ENCODE measurements around the gene OR10K2.
"Not testable (repeated sequence)": the region's sequence is repeated elsewhere in the genome, so short reads cannot be mapped to it uniquely, and the experiment has no call there.

OR10K2 gene

GRCh38 chr1:158445376-158445775, 19.3 kb upstream of the OR10K2 start:
- Mint-ChIP-seq H3K27ac (no peak overlapping the region), H3K27me3 (ENCODE audit: low read depth, poor library complexity) (no peaks in the 10 kb centered on the region)
- no peak for DNase-seq

GRCh38 chr1:158434741-158435140, 8.7 kb upstream of the OR10K2 start:
- DNase-seq, result no peak
- H3K4me1 Mint-ChIP-seq, result no peaks in the 10 kb centered on the region
- H3K27me3 Mint-ChIP-seq (ENCODE audit: low read depth, poor library complexity), result no peaks in the 10 kb centered on the region
- H3K36me3 Mint-ChIP-seq (ENCODE audit: low read depth), result no peaks in the 10 kb centered on the region
- no peak overlapping the region for H3K4me3 Mint-ChIP-seq
- TF ChIP-seq CTCF (IDR thresholded peaks at IDR 0.05), result no peak
- H3K9me3 Mint-ChIP-seq, result peaks cover 6% of the 10 kb centered on the region
- no peak overlapping the region for H3K27ac Mint-ChIP-seq

More at GRCh38 chr1:158445376-158445775, 19.3 kb upstream of the OR10K2 start:
- Mint-ChIP-seq H3K36me3 (ENCODE audit: low read depth) (no peaks in the 10 kb centered on the region), H3K9me3 (no peaks in the 10 kb centered on the region), H3K4me1 (no peaks in the 10 kb centered on the region), H3K4me3 (no peak overlapping the region)
- TF ChIP-seq CTCF (IDR thresholded peaks at IDR 0.05), result no peak

- H3K9me3 Mint-ChIP-seq, result peaks cover 20% of the 10 kb centered on the region
- H3K4me3 Mint-ChIP-seq; H3K27me3 Mint-ChIP-seq (ENCODE audit: low read depth, poor library complexity); DNase-seq; H3K27ac Mint-ChIP-seq; H3K36me3 Mint-ChIP-seq (ENCODE audit: low read depth); H3K4me1 Mint-ChIP-seq: not testable (repeated sequence)
Observed at GRCh38 chr1:158430163-158430562, 4.1 kb upstream of the OR10K2 start.

GRCh38 chr1:158425027-158425426, 1.0 kb downstream of the OR10K2 start:
- peaks cover 14% of the 10 kb centered on the region for H3K9me3 Mint-ChIP-seq
- no peak for DNase-seq
- no peaks in the 10 kb centered on the region for H3K4me1 Mint-ChIP-seq
- H3K27me3 Mint-ChIP-seq (ENCODE audit: low read depth, poor library complexity), result no peaks in the 10 kb centered on the region
- H3K36me3 Mint-ChIP-seq (ENCODE audit: low read depth), result no peaks in the 10 kb centered on the region
- H3K4me3 Mint-ChIP-seq, result no peak overlapping the region
- no peak overlapping the region for H3K27ac Mint-ChIP-seq
- no peak for TF ChIP-seq CTCF (IDR thresholded peaks at IDR 0.05)

GRCh38 chr1:158422212-158422611, 3.8 kb downstream of the OR10K2 start:
- Mint-ChIP-seq H3K36me3 (ENCODE audit: low read depth) (no peaks in the 10 kb centered on the region), H3K27me3 (ENCODE audit: low read depth, poor library complexity) (no peaks in the 10 kb centered on the region), H3K4me3 (no peak overlapping the region), H3K4me1 (no peaks in the 10 kb centered on the region), H3K27ac (no peak overlapping the region), H3K9me3 (no peaks in the 10 kb centered on the region)
- no peak for DNase-seq
- no peak for TF ChIP-seq CTCF (IDR thresholded peaks at IDR 0.05)

- Mint-ChIP-seq H3K4me3 (no peak overlapping the region), H3K9me3 (no peaks in the 10 kb centered on the region), H3K36me3 (ENCODE audit: low read depth) (no peaks in the 10 kb centered on the region), H3K27ac (no peak overlapping the region), H3K27me3 (ENCODE audit: low read depth, poor library complexity) (peaks cover 2% of the 10 kb centered on the region), H3K4me1 (no peaks in the 10 kb centered on the region)
- TF ChIP-seq CTCF (IDR thresholded peaks at IDR 0.05), result no peak
- no peak for DNase-seq
Observed at GRCh38 chr1:158417586-158417985, 8.5 kb downstream of the OR10K2 start.
